GM10248 (cell line): ENCODE measurements around the gene CAPN14.

Experiments used
- CTCF ChIA-PET: fragments of 300-600 bp; sonication (Branson Sonifier 250); formaldehyde crosslinking; extraction: SDS; loops from one replicate; lab custom pipeline; 2021; ENCODE audit warnings: antibody characterized with exemption; lab: Yijun Ruan, JAX
- POLR2A ChIA-PET: fragments of 350-650 bp; sonication (Branson Sonifier 250); formaldehyde crosslinking; extraction: SDS; loops from one replicate; lab custom pipeline; 2020; ENCODE audit warnings: antibody characterized with exemption; lab: Yijun Ruan, JAX
- DNase-seq: peaks from one replicate; pipeline ENCODE4 v3.0.0; 2012; ENCODE audit errors: extremely low spot score
- TF ChIP-seq, protein P1 (sequence below): IDR thresholded peaks from 2 replicates; pipeline ENCODE4 v1.5.1; 2012; ENCODE audit warnings: mild to moderate bottlenecking, low read depth; ENCODE audit errors: extremely low read depth, missing control alignments, control extremely low read depth

Gene CAPN14

DNA sequence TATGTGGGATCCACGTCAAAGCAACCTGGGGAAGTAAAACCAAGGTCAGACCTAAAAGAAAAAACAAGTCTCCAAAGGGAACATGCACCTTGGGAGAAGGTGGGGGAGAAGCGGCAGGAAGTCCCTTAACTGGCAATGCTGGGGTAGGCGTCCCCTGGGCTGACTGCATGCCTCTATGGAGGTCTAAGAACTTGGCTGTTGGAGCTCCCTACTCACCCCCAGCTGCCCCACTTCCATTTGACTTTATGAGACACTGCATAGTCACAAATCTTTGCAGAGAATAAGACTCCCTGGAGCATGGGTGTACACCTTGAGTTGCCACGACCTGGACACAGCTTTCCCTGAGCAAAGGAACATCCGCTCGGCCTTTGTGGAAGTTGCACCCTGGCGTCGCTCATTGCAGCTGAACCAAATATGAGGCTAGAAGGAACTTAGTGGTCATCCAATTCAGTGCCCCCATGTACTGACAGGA is 2.8 kb downstream of the CAPN14 start:
- DNase-seq, result no peak
- ChIA-PET POLR2A (no interaction called here), CTCF (interaction anchor here (2.3 kb wide), 1 partner anchor 10 kb away, joined by 6 read pairs; no protein-coding TSS in a partner anchor)
- TF ChIP-seq, protein P1, sequence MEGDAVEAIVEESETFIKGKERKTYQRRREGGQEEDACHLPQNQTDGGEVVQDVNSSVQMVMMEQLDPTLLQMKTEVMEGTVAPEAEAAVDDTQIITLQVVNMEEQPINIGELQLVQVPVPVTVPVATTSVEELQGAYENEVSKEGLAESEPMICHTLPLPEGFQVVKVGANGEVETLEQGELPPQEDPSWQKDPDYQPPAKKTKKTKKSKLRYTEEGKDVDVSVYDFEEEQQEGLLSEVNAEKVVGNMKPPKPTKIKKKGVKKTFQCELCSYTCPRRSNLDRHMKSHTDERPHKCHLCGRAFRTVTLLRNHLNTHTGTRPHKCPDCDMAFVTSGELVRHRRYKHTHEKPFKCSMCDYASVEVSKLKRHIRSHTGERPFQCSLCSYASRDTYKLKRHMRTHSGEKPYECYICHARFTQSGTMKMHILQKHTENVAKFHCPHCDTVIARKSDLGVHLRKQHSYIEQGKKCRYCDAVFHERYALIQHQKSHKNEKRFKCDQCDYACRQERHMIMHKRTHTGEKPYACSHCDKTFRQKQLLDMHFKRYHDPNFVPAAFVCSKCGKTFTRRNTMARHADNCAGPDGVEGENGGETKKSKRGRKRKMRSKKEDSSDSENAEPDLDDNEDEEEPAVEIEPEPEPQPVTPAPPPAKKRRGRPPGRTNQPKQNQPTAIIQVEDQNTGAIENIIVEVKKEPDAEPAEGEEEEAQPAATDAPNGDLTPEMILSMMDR, result no peak

DNA sequence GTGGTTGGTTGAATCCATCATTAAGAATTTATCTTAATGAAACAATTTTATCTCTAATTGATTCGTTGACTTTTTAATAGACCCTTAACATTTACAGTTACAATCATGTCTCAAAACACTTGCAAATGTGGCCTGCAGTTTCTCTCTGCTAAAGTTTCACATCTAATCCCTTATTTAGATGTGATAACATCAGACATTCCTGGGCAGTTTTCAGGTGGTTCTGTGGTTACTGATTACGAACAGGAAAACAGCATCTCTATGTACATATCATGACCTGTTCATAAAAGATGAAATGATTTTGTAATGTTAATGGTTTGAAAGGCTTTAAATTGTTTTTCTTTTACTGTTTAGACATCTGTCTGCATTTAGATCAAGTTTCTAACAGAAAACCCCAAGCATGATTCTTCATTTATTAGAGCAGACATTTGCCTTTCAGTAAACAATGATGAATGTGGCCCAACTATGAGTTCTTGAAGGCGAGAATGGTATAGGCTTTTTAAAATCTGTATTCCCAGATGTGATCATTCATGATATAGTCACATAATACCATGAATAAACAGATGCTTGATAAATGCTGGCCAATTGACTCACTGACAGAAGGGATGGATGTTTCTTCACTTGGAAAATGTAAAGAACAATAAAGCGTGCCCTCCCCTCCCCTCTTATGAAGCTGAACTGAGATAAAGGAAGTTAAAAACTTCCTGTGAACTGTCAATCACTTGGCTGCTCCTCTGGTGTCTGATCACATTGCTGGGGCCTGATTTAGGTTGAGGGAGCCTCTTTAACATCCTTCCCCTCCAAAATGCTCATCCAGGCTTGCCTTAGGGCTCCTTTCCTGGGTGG is 3.5 kb downstream of the CAPN14 start:
- ChIA-PET POLR2A (no interaction called here), CTCF (interaction anchor here (2.3 kb wide), 1 partner anchor 9 kb away, joined by 6 read pairs; no protein-coding TSS in a partner anchor)
- DNase-seq, result no peak
- TF ChIP-seq, protein P1, result no peak

DNA sequence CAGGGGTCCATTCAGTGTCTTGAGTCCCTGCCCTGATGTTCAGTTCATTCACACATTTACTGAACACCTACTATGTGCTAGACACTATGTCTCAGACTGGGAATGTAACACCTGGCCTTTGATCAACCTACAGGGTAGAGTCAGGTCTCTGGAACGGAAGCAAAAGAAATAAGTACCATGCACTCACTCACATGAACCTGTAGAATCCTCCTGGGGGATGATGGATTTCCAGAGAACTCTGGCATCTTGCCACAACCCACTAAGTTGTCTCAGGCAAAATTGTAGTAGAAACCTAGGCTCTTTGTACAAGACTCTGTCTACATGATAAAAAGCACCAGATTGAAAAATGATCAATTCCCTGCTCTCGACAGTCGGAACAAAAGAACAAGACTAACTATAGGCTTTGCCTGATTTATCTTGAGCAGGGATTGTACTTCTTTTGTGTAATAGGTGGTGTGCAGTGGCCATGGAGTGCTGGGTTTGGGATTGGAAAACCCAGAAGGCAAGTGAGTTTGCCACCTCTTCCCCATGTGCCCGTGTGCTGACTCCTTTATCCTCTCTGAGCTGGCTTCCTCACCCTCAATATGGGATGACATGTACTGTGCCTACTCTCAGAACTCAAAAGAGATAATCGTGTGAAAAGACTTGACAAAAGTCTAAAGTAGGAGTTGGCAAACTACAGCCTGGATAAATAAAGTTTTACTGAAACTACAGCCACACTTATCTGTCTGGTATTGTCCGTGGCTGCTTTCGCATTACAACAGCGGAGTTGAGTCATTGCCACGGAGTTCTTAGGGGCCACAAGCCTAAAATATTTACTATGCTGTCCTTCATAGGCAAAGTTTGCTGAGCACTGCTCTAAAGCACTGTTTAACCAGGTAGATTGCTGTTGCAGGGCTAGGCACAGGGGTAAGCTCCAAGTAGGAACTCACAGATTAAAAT is 4.4 kb downstream of the CAPN14 start:
- ChIA-PET POLR2A (no interaction called here), CTCF (no interaction called here)
- DNase-seq, result no peak
- TF ChIP-seq, protein P1, result no peak

DNA sequence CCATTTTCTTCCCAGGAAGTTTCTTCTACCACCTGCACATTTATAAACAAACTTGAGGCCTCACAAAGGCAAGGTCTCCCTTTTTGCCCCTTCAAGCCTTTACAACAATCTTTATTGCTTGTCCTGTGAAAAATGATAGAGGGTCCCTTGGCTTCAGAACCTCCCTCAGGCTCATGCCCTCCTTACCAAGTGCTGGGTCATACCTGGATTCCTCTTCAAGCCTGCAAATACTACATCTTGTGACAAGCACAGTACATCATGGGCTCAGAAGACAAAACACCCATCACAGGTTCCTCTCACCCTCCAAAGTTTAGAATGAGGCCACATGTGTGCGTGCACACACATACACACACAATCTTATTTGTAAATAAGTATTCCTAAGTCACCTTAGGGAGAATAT is 9.1 kb downstream of the CAPN14 start:
- no peak for DNase-seq
- CTCF ChIA-PET, result interaction anchor here (0.9 to 2.8 kb wide), 6 partner anchors 9 to 86 kb away, joined by 4 to 10 read pairs (median 4); partner anchors contain the start of gene CAPN14
- TF ChIP-seq, protein P1, result no peak
- POLR2A ChIA-PET, result no interaction called here

DNA sequence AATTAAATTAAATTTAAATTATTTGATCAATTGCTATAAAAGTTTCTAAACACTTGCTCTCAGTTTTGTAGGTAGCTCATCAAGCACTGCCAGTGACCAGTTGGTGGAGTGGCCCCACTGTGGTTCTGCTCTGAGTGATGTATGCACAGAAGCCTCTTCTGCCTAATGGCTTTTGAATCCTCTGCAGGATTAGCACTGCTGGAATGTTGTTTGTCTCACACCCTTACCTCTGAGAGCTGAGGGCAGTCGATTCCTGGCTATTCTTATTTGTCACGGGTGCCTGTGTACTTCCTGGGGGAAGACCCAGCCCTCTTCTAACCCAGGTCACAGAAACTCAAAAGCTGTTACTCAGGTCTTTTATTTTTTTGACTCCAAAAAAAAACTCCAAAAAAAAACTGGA is 9.5 kb downstream of the CAPN14 start:
- POLR2A ChIA-PET, result no interaction called here
- TF ChIP-seq, protein P1, result peak; percentile 22
- DNase-seq, result no peak
- CTCF ChIA-PET, result interaction anchor here (0.9 to 2.8 kb wide), 6 partner anchors 9 to 86 kb away, joined by 4 to 10 read pairs (median 4); partner anchors contain the start of gene CAPN14

DNA sequence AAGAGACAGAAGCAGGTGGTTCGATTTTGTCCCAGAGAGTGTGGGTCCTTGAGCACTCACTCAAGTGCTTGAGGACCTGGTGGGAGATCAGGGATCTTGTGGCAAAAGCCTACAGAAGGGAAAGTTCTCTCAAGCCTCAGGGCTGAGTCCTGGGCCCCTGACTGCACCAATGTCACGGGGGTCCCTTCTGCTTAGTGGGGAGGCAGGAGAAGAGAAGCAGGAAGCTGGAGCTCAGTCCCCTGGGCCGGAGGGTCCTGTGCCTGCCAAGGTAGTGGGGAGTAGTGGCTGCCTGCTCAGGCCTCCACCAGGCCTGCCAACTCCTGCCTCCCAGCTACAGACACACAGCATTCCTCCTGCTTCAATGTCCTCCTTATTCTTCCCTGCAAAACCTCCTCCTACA is 11.7 kb downstream of the CAPN14 start:
- no peak for DNase-seq
- TF ChIP-seq, protein P1, result no peak
- POLR2A ChIA-PET, result no interaction called here
- CTCF ChIA-PET, result interaction anchor here (2.4 kb wide), 1 partner anchor 9 kb away, joined by 6 read pairs; no protein-coding TSS in a partner anchor
